ENCODE data around the gene PFKFB3.

DNA sequence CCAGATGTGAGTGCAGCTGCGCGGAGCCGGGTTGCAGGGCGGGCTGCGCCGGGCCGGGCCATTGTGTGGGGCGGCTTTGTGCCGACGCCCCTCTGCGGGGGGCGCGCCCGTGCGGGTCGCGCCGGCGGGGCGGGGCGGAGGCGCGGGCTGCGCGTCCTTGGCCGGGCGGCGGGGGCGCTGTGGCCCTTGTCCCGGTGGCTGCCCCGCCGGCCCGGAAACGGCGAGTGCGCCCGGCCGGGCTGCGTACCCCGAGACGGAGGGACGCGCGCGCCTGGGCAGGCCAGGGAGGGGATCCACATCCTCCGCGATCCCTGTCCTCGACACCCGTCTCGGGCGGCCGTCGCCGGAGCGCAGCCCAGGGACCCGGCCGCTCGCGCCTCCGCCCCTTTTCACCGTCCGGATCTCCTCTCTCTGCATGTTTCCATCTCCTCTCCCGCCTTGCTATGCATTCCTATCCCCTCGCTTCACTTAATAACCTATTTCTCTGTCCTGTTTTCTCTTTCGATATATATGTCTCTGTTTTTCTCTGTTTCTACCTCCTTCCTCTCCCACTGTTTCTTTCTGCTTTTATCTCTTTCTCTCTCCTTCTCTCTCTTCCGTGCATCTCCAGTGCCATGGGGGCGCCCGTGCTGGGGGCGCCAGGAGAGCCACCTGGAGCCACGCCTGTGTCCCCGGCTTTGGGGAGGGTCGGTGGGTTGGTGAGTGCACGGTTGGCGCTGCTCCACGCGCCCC, 765 bp downstream of the PFKFB3 start:
- TF ChIP-seq, protein P1, sequence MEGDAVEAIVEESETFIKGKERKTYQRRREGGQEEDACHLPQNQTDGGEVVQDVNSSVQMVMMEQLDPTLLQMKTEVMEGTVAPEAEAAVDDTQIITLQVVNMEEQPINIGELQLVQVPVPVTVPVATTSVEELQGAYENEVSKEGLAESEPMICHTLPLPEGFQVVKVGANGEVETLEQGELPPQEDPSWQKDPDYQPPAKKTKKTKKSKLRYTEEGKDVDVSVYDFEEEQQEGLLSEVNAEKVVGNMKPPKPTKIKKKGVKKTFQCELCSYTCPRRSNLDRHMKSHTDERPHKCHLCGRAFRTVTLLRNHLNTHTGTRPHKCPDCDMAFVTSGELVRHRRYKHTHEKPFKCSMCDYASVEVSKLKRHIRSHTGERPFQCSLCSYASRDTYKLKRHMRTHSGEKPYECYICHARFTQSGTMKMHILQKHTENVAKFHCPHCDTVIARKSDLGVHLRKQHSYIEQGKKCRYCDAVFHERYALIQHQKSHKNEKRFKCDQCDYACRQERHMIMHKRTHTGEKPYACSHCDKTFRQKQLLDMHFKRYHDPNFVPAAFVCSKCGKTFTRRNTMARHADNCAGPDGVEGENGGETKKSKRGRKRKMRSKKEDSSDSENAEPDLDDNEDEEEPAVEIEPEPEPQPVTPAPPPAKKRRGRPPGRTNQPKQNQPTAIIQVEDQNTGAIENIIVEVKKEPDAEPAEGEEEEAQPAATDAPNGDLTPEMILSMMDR (IDR thresholded peaks at IDR 0.05; ENCODE audit: low read length) = no peak; the same call in 1 of the 2 replicates
- TF ChIP-seq EZH2 (optimal IDR thresholded peaks at IDR 0.05; ENCODE audit: low read depth, low read length) = no peak
